PC-3 (cell line): ENCODE measurements around the gene MRGPRD. TPM values are rescaled to one million over a fixed set of nuclear protein-coding genes. Genes with fewer than 3 reads are reported as not detected.

Experiments
- ATAC-seq: fragments of 200-7000 bp; cut with Tn5 transposase; 2 replicates; pipeline ENCODE4 v1.9.1; 2020; ENCODE audit warnings: mild to moderate bottlenecking, moderate library complexity
- BruUV-seq: library from RNA; stranded (reverse); fragments of 400-500 nt; replicated peaks from 2 replicates; lab custom pipeline; 2021; lab: Mats Ljungman, UMichigan
- CTCF ChIA-PET: fragments of 300-600 bp; sonication (Branson Sonifier 250); formaldehyde crosslinking; loops from one replicate; lab custom pipeline; 2022; ENCODE audit warnings: antibody characterized with exemption; lab: Charles Lee
- POLR2A ChIA-PET: fragments of 300-600 bp; sonication (Branson Sonifier 250); formaldehyde crosslinking; loops from one replicate; lab custom pipeline; 2022; ENCODE audit warnings: antibody characterized with exemption; ENCODE audit not compliant: unreplicated experiment; lab: Charles Lee
- DNase-seq: peaks from one replicate; pipeline ENCODE4 v3.0.0-alpha.2; 2015
- H2AFZ ChIP-seq: fragments of 300-600 bp; sonication (generic); 2 replicates; pipeline ENCODE4 v1.6.0; 2016; ENCODE audit warnings: antibody characterized with exemption, low read length
- H3F3A ChIP-seq: fragments of 300-600 bp; sonication (generic); one replicate; pipeline ENCODE4 v1.6.0; 2017; ENCODE audit warnings: antibody characterized with exemption, low read length, control low read depth, mild to moderate bottlenecking; ENCODE audit not compliant: unreplicated experiment
- H3K27ac ChIP-seq: fragments of 300-600 bp; sonication (generic); 2 replicates; pipeline ENCODE4 v1.5.1; 2016; ENCODE audit warnings: mild to moderate bottlenecking, low read length
- H3K27me3 ChIP-seq: fragments of 300-600 bp; sonication (generic); 2 replicates; pipeline ENCODE4 v1.6.1; 2016; ENCODE audit warnings: low read length, mixed read lengths
- H3K36me3 ChIP-seq: fragments of 300-600 bp; sonication (generic); 2 replicates; pipeline ENCODE4 v1.6.1; 2016; ENCODE audit warnings: low read depth, mixed run types, low read length, mixed read lengths
- H3K4me1 ChIP-seq: fragments of 300-600 bp; sonication (generic); 2 replicates; pipeline ENCODE4 v1.5.1; 2016; ENCODE audit warnings: low read length; ENCODE audit not compliant: insufficient read depth
- H3K4me2 ChIP-seq: fragments of 300-600 bp; sonication (generic); 2 replicates; pipeline ENCODE4 v1.6.0; 2016; ENCODE audit warnings: low read length
- H3K4me3 ChIP-seq: fragments of 300-600 bp; sonication (generic); 2 replicates; pipeline ENCODE4 v1.5.1; 2016; ENCODE audit warnings: mild to moderate bottlenecking, low read length, mixed read lengths
- H3K79me2 ChIP-seq: fragments of 300-600 bp; sonication (generic); 2 replicates; pipeline ENCODE4 v1.6.1; 2017; ENCODE audit warnings: low read length, mixed read lengths
- H3K9ac ChIP-seq: fragments of 300-600 bp; sonication (generic); 2 replicates; pipeline ENCODE4 v1.6.0; 2016; ENCODE audit warnings: mild to moderate bottlenecking, low read length
- H3K9me2 ChIP-seq: fragments of 300-600 bp; sonication (generic); replicated peaks from 2 replicates; pipeline ENCODE4 v1.6.1; 2016; ENCODE audit warnings: mixed run types, low read length, mixed read lengths
- H3K9me3 ChIP-seq: fragments of 300-600 bp; sonication (generic); 2 replicates; pipeline ENCODE4 v1.6.1; 2016; ENCODE audit warnings: low read length, mixed read lengths
- H4K20me1 ChIP-seq: fragments of 300-600 bp; sonication (generic); 2 replicates; pipeline ENCODE4 v1.6.1; 2016; ENCODE audit warnings: low read length, mixed read lengths
- EZH2 ChIP-seq: fragments of 300-600 bp; sonication (generic); IDR thresholded peaks from one replicate; pipeline ENCODE4 v1.6.1; 2017; ENCODE audit warnings: antibody characterized with exemption, mild to moderate bottlenecking, low read length; ENCODE audit not compliant: unreplicated experiment
- EZH2phosphoT487 ChIP-seq: fragments of 300-600 bp; sonication (generic); IDR thresholded peaks from 2 replicates; pipeline ENCODE4 v1.6.1; 2018; ENCODE audit warnings: mild to moderate bottlenecking, antibody characterized with exemption, low read length, borderline replicate concordance
- intact Hi-C: fragments of 100-400 bp; cut with micrococcal nuclease; formaldehyde crosslinking; loops from 2 replicates; pipeline ENCODE4 v1.9.0; 2023
- total RNA-seq: library from RNA; depleted of rRNA; stranded (reverse); fragments of >200 nt; gene quantifications from 2 replicates; pipeline ENCODE4 v1.2.3, GENCODE V29; 2014
- TF ChIP-seq, protein P1 (sequence below): fragments of 300-600 bp; sonication (generic); conservative IDR thresholded peaks from 2 replicates; pipeline ENCODE4 v1.5.1; 2017; ENCODE audit warnings: antibody characterized with exemption, low read depth, mild to moderate bottlenecking, low read length

The MRGPRD gene
- total RNA-seq, 1 experiment from 2014 or later: not detected

DNA sequence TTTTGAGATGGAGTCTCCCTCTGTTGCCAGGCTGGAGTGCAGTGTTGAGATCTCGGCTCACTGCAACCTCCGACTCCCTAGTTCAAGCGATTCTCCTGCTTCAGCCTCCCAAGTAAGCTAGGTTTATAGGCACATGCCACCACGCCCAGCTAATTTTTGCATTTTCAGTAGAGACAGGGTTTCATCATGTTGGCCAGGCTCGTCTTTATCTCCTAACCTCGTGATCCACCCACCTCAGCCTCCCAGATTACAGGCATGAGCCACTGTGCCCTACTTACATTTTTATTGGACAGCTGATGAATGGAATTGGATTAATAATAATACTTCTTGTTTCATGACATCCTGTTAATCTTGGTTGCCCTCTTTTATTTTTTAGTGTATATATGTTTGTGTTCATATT, 3.0 kb upstream of the MRGPRD start:
- Histone ChIP-seq H3K4me1 (no peaks in the 10 kb centered on the region), H3K36me3 (no peaks in the 10 kb centered on the region), H3K9me3 (no peaks in the 10 kb centered on the region), H3K4me3 (no peak overlapping the region), H3K4me2 (no peak overlapping the region), H2AFZ (no peak overlapping the region), H3K27ac (no peak overlapping the region), H3F3A (no peaks in the 10 kb centered on the region), H3K79me2 (no peaks in the 10 kb centered on the region), H3K9ac (no peak overlapping the region), H4K20me1 (no peaks in the 10 kb centered on the region), H3K9me2 (no peaks in the 10 kb centered on the region), H3K27me3 (peaks cover 12% of the 10 kb centered on the region)
- no TSS peak for BruUV-seq
- intact Hi-C loops: loop anchor here (10.0 kb wide), 1 partner anchor 61 kb away; the partner anchor contains the start of gene TPCN2
- DNase-seq (no peak), ATAC-seq (no peak)
- no peak for TF ChIP-seq EZH2
- TF ChIP-seq, protein P1, sequence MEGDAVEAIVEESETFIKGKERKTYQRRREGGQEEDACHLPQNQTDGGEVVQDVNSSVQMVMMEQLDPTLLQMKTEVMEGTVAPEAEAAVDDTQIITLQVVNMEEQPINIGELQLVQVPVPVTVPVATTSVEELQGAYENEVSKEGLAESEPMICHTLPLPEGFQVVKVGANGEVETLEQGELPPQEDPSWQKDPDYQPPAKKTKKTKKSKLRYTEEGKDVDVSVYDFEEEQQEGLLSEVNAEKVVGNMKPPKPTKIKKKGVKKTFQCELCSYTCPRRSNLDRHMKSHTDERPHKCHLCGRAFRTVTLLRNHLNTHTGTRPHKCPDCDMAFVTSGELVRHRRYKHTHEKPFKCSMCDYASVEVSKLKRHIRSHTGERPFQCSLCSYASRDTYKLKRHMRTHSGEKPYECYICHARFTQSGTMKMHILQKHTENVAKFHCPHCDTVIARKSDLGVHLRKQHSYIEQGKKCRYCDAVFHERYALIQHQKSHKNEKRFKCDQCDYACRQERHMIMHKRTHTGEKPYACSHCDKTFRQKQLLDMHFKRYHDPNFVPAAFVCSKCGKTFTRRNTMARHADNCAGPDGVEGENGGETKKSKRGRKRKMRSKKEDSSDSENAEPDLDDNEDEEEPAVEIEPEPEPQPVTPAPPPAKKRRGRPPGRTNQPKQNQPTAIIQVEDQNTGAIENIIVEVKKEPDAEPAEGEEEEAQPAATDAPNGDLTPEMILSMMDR: no peak
- TF ChIP-seq EZH2phosphoT487: no peak
- CTCF ChIA-PET: no interaction called here
- POLR2A ChIA-PET: no interaction called here

DNA sequence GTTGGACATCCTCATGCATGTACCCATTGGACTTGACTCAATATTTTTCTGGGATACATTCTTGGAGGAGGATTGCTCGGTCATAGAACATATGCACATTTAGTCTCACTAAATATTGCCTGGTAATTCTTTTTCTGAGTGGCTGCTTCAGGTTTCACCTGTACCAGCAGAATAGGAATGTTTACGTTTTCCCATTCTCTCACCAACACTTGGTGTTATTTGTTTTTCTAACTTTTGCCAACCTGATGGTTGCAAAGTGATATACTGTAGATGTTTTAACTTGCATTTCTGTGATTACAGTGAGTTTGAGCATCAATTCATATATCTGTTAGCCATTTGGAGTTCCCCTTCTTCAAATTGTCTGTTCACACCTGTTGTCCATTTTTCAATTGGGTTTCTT, 1.3 kb upstream of the MRGPRD start:
- intact Hi-C loops: loop anchor here (10.0 kb wide), 1 partner anchor 63 kb away; the partner anchor contains the start of gene TPCN2
- Histone ChIP-seq H3K4me3 (no peak overlapping the region), H3F3A (no peaks in the 10 kb centered on the region), H3K36me3 (no peaks in the 10 kb centered on the region), H3K9ac (no peak overlapping the region), H3K9me2 (no peaks in the 10 kb centered on the region), H4K20me1 (no peaks in the 10 kb centered on the region), H3K4me1 (no peaks in the 10 kb centered on the region), H3K27me3 (peaks cover 8% of the 10 kb centered on the region), H3K4me2 (no peak overlapping the region), H3K9me3 (no peaks in the 10 kb centered on the region), H3K79me2 (no peaks in the 10 kb centered on the region), H2AFZ (no peak overlapping the region), H3K27ac (no peak overlapping the region)
- CTCF ChIA-PET: no interaction called here
- TF ChIP-seq, protein P1: no peak
- TF ChIP-seq EZH2 (no peak), EZH2phosphoT487 (no peak)
- POLR2A ChIA-PET: no interaction called here
- no peak for DNase-seq
- no peak for ATAC-seq
- no TSS peak for BruUV-seq

DNA sequence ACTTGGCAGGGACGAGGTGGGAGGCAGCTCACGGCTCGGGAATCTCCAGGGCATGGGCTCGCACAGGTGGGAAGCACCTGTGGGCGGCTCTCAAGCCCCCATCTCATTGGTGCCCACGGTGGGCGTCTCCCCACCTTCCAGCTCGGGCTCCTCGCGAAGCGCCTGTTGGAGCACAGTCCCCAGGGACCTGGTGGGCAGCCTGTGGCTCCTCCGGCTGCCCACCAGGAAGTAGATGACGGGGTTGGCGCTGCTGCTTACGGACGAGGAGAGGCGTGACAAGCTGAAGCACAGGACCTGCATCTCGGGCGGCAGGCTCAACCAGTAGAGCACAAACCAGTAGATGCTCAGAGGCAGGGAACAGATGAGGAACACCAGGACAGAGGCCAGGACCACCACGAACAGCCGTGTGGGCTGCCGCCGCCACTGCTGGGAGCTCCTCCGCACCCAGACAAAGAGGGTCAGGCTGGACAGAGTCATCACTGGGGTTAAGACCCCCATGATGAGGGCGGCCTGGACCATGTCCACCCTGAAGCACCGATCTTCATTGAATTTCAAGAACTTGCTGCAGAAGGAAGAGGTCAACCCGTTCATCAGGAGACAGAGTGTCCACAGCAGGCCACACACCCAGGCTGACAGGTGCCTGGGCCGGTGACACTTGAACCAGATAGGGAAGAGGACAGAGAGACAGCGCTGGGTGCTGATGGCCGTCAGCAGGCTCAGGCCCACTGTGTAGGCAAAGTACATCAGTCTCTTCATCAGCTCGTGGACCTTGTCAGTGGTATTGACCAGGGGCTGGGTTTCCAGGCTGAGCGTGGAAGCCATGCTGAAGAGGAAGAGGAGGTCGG, 633 bp downstream of the MRGPRD start:
- Histone ChIP-seq H4K20me1 (no peaks in the 10 kb centered on the region), H3K36me3 (no peaks in the 10 kb centered on the region), H3F3A (no peaks in the 10 kb centered on the region), H3K9me3 (no peaks in the 10 kb centered on the region), H3K79me2 (no peaks in the 10 kb centered on the region), H3K4me2 (no peak overlapping the region), H2AFZ (no peak overlapping the region), H3K9ac (no peak overlapping the region), H3K27ac (no peak overlapping the region), H3K4me1 (no peaks in the 10 kb centered on the region), H3K27me3 (peaks cover 5% of the 10 kb centered on the region; the same call in 1 of the 2 replicates), H3K4me3 (no peak overlapping the region), H3K9me2 (no peaks in the 10 kb centered on the region)
- TF ChIP-seq, protein P1: no peak
- no peak for TF ChIP-seq EZH2phosphoT487
- no peak for TF ChIP-seq EZH2
- DNase-seq (no peak), ATAC-seq (no peak)
- BruUV-seq: no TSS peak
- ChIA-PET POLR2A (no interaction called here), CTCF (no interaction called here)
- intact Hi-C loops: loop anchor here (10.0 kb wide), 1 partner anchor 65 kb away; the partner anchor contains the start of gene TPCN2
